CD4-positive, alpha-beta T cell treated with Interleukin-17A for 1 hour (primary cell): ENCODE results near the gene MYLIP.
A peak's percentile ranks its signal among the peaks of the same experiment; 100 is the strongest.

ENCODE experiments used
- DNase-seq: peaks from one replicate; pipeline ENCODE4 v3.0.0-alpha.2; 2020

MYLIP gene

GRCh38 chr6:16108419-16108818 lies 20.5 kb upstream of the MYLIP start:
- no peak for DNase-seq

- DNase-seq = no peak
Observed at GRCh38 chr6:16108921-16109658, 19.8 kb upstream of the MYLIP start.

- no peak for DNase-seq
Observed at GRCh38 chr6:16109659-16110305, 19.1 kb upstream of the MYLIP start.

- no peak for DNase-seq
Observed at GRCh38 chr6:16118825-16119224, 10.1 kb upstream of the MYLIP start.

GRCh38 chr6:16121339-16121738 lies 7.5 kb upstream of the MYLIP start:
- DNase-seq = no peak

GRCh38 chr6:16122197-16122596 lies 6.7 kb upstream of the MYLIP start:
- DNase-seq = no peak

GRCh38 chr6:16124198-16125180 lies 4.4 kb upstream of the MYLIP start:
- no peak for DNase-seq

GRCh38 chr6:16126056-16126455 lies 2.8 kb upstream of the MYLIP start:
- DNase-seq = no peak

- no peak for DNase-seq
Observed at GRCh38 chr6:16126861-16127260, 2.0 kb upstream of the MYLIP start.

GRCh38 chr6:16127471-16127870 lies 1.4 kb upstream of the MYLIP start:
- DNase-seq = no peak

GRCh38 chr6:16129623-16130401 lies 926 bp downstream of the MYLIP start:
- peak; percentile 49 for DNase-seq

- no peak for DNase-seq
Observed at GRCh38 chr6:16130437-16130891, 1.6 kb downstream of the MYLIP start.

GRCh38 chr6:16130932-16131387 lies 2.1 kb downstream of the MYLIP start:
- DNase-seq = peak; percentile 85

- DNase-seq = no peak
Observed at GRCh38 chr6:16132909-16133308, 4.0 kb downstream of the MYLIP start.

- DNase-seq = no peak
Observed at GRCh38 chr6:16134430-16134829, 5.5 kb downstream of the MYLIP start.

GRCh38 chr6:16135066-16135465 lies 6.2 kb downstream of the MYLIP start:
- DNase-seq = no peak

GRCh38 chr6:16136091-16136490 lies 7.2 kb downstream of the MYLIP start:
- peak; percentile 74 for DNase-seq

GRCh38 chr6:16136621-16137450 lies 8.0 kb downstream of the MYLIP start:
- DNase-seq = peak; percentile 55

GRCh38 chr6:16137451-16137801 lies 8.5 kb downstream of the MYLIP start:
- DNase-seq = no peak

- DNase-seq = no peak
Observed at GRCh38 chr6:16139556-16139955, 10.7 kb downstream of the MYLIP start.

- no peak for DNase-seq
Observed at GRCh38 chr6:16140607-16141006, 11.7 kb downstream of the MYLIP start.

GRCh38 chr6:16141514-16141913 lies 12.6 kb downstream of the MYLIP start:
- DNase-seq = no peak
